B cell (primary cell): ENCODE data around the gene SCNN1B. TPM values are rescaled to one million over a fixed set of nuclear protein-coding genes. Genes with fewer than 3 reads are reported as not detected.

Experiments
- ATAC-seq: fragments of 200-7000 bp; cut with Tn5 transposase; one replicate; pipeline ENCODE4 v1.10.0; 2021; ENCODE audit warnings: low read depth, mild to moderate bottlenecking, moderate number of reproducible peaks, moderate library complexity
- CTCF ChIA-PET: fragments of 350-600 bp; sonication (Branson Sonifier 250); formaldehyde crosslinking; loops from one replicate; lab custom pipeline; 2021; ENCODE audit warnings: antibody characterized with exemption, inconsistent platforms; lab: Charles Lee
- POLR2A ChIA-PET: fragments of 350-600 bp; sonication (Branson Sonifier 250); formaldehyde crosslinking; loops from one replicate; lab custom pipeline; 2021; ENCODE audit warnings: antibody characterized with exemption; lab: Charles Lee
- DNase-seq: peaks from one replicate; pipeline ENCODE4 v3.0.0; 2013
- H2AFZ ChIP-seq: 2 replicates; pipeline ENCODE4 v1.6.1; 2012; ENCODE audit warnings: mild to moderate bottlenecking, low read depth, low read length; ENCODE audit not compliant: insufficient read depth, poor library complexity, severe bottlenecking
- H3K27ac ChIP-seq, 2 donors: 1 replicate in 1 of 2; 2 replicates in 1 of 2; pipeline ENCODE4 v1.5.1; 2012 to 2013; ENCODE audit warnings: low read length in 2 of 2, mild to moderate bottlenecking in 2 of 2, moderate library complexity in 1 of 2
- H3K27me3 ChIP-seq, 4 experiments: fragments of 200-600 bp in 1 of 4; sonication (generic) in 1 of 4; replicated peaks in 1 of 4; 1 replicate in 2 of 4; 2 replicates in 2 of 4; pipeline versions ENCODE4 v1.6.1 to v1.7.0; 2013 to 2016; ENCODE audit warnings: low read length in 3 of 4, mild to moderate bottlenecking in 2 of 4, mixed read lengths in 1 of 4, moderate library complexity in 1 of 4; ENCODE audit not compliant: insufficient read depth in 4 of 4, control insufficient read depth in 3 of 4; ENCODE audit errors: control extremely low read depth in 1 of 4
- H3K36me3 ChIP-seq, 2 experiments: replicated peaks in 1 of 2; 1 replicate in 1 of 2; 2 replicates in 1 of 2; pipeline versions ENCODE4 v1.6.1 to v1.7.1; 2013; ENCODE audit warnings: low read length in 1 of 2; ENCODE audit not compliant: insufficient read depth in 2 of 2, control insufficient read depth in 1 of 2; ENCODE audit errors: control extremely low read depth in 1 of 2, extremely low read depth in 1 of 2
- H3K4me1 ChIP-seq, 2 donors: fragments of 200-600 bp in 1 of 2; sonication (generic) in 1 of 2; 1 replicate in 1 of 2; 2 replicates in 1 of 2; pipeline versions ENCODE4 v1.5.1 to v1.6.1; 2013 to 2017; ENCODE audit warnings: low read length in 2 of 2; ENCODE audit not compliant: control insufficient read depth in 2 of 2, insufficient read depth in 2 of 2
- H3K4me2 ChIP-seq: replicated peaks from 2 replicates; pipeline ENCODE3; 2012; ENCODE audit warnings: mild to moderate bottlenecking, low read depth, low read length; ENCODE audit not compliant: poor library complexity, severe bottlenecking
- H3K4me3 ChIP-seq, 5 experiments: fragments of 200-600 bp in 1 of 5; sonication (generic) in 1 of 5; 1 replicate in 3 of 5; 2 replicates in 2 of 5; pipeline versions ENCODE4 v1.5.1 to v1.7.0; 2011 to 2016; ENCODE audit warnings: low read length in 4 of 5, mild to moderate bottlenecking in 4 of 5, low read depth in 2 of 5, control low read depth in 1 of 5, moderate library complexity in 1 of 5; ENCODE audit not compliant: insufficient read depth in 1 of 5; ENCODE audit errors: control extremely low read depth in 1 of 5, extremely low read depth in 1 of 5
- H3K79me2 ChIP-seq: fragments of 200-600 bp; sonication (generic); one replicate; pipeline ENCODE4 v1.6.0; 2016; ENCODE audit warnings: low read length; ENCODE audit not compliant: control insufficient read depth, insufficient read depth
- H3K9ac ChIP-seq: fragments of 200-600 bp; sonication (generic); 2 replicates; pipeline ENCODE4 v1.6.1; 2017; ENCODE audit warnings: mild to moderate bottlenecking, low read length, moderate library complexity
- H3K9me3 ChIP-seq, 3 donors: one replicate each; pipeline versions ENCODE4 v1.6.1 to v1.7.1; 2013; ENCODE audit warnings: low read length in 2 of 3; ENCODE audit not compliant: control insufficient read depth in 2 of 3, insufficient read depth in 1 of 3; ENCODE audit errors: control extremely low read depth in 1 of 3
- H4K20me1 ChIP-seq: 2 replicates; pipeline ENCODE4 v1.6.0; 2012; ENCODE audit warnings: mild to moderate bottlenecking, low read length; ENCODE audit not compliant: insufficient read depth, control insufficient read depth, poor library complexity, severe bottlenecking
- H3K27ac Mint-ChIP-seq: one replicate; pipeline ENCODE4 v1.8.0; 2021; ENCODE audit warnings: mixed read lengths
- H3K27me3 Mint-ChIP-seq: one replicate; pipeline ENCODE4 v1.8.0; 2021; ENCODE audit warnings: mixed read lengths
- H3K4me1 Mint-ChIP-seq: one replicate; pipeline ENCODE4 v1.8.0; 2021; ENCODE audit warnings: mixed read lengths
- H3K4me3 Mint-ChIP-seq: one replicate; pipeline ENCODE4 v1.8.0; 2021; ENCODE audit warnings: mixed read lengths
- H3K9me3 Mint-ChIP-seq: one replicate; pipeline ENCODE4 v1.8.0; 2022; ENCODE audit warnings: mixed read lengths; ENCODE audit not compliant: insufficient read depth
- EZH2 ChIP-seq: IDR thresholded peaks from 2 replicates; pipeline ENCODE4 v1.6.1; 2012; ENCODE audit warnings: borderline replicate concordance, low read depth, mild to moderate bottlenecking, moderate library complexity, low read length; ENCODE audit not compliant: insufficient read depth, poor library complexity, severe bottlenecking
- WGBS: methylation state at CpG from one replicate; pipeline ENCODE4 v1.1.5; 2013; ENCODE audit warnings: missing lambda C conversion rate; ENCODE audit not compliant: insufficient coverage; 5-methylcytosine and 5-hydroxymethylcytosine counted together
- intact Hi-C: fragments of 100-400 bp; cut with micrococcal nuclease; formaldehyde crosslinking; loops from one replicate; pipeline ENCODE4 v1.10.0; 2022
- polyA plus RNA-seq: library from polyadenylated mRNA; depleted of rRNA; stranded (reverse); fragments of >200 nt; gene quantifications from 2 replicates; pipeline ENCODE4 v1.2.3, GENCODE V29; 2012
- total RNA-seq, 2 donors: library from RNA; stranded (reverse); fragments of 120-200 nt in 1 of 2; gene quantifications; 1 replicate in 1 of 2; 2 replicates in 1 of 2; pipeline versions ENCODE4 v1.2.3 to v1.2.4, GENCODE V29; 2013 to 2022
- TF ChIP-seq, protein P1 (sequence below): fragments of 200-600 bp; IDR thresholded peaks from one replicate; pipeline ENCODE4 v1.8.0; 2022; ENCODE audit warnings: antibody characterized with exemption, mild to moderate bottlenecking

The SCNN1B gene
- total and polyA plus RNA-seq, 2 donors (not counting 1 experiment from before 2014, with no cell fraction given) = 0.30 TPM; not detected in 1

GRCh38 chr16:23355106-23355670 lies 53.1 kb downstream of the SCNN1B start:
- Histone ChIP-seq H3K36me3 (no peaks in the 10 kb centered on the region), H3K27me3 (no peaks in the 10 kb centered on the region), H3K4me3 (no peak overlapping the region), H2AFZ (no peak overlapping the region), H3K9me3 (peaks cover 0 to 4% (median 0%) of the 10 kb centered on the region in 3 donors), H3K4me2 (no peak overlapping the region), H3K79me2 (no peaks in the 10 kb centered on the region), H3K9ac (no peak overlapping the region), H3K4me1 (no peaks in the 10 kb centered on the region), H4K20me1 (no peaks in the 10 kb centered on the region), H3K27ac (no peak overlapping the region)
- POLR2A ChIA-PET = no interaction called here
- H3K4me1 Mint-ChIP-seq = no peaks in the 10 kb centered on the region
- WGBS = 89% methylated on average over 13 of the region's 13 CpGs
- CTCF ChIA-PET = no interaction called here
- TF ChIP-seq, protein P1, sequence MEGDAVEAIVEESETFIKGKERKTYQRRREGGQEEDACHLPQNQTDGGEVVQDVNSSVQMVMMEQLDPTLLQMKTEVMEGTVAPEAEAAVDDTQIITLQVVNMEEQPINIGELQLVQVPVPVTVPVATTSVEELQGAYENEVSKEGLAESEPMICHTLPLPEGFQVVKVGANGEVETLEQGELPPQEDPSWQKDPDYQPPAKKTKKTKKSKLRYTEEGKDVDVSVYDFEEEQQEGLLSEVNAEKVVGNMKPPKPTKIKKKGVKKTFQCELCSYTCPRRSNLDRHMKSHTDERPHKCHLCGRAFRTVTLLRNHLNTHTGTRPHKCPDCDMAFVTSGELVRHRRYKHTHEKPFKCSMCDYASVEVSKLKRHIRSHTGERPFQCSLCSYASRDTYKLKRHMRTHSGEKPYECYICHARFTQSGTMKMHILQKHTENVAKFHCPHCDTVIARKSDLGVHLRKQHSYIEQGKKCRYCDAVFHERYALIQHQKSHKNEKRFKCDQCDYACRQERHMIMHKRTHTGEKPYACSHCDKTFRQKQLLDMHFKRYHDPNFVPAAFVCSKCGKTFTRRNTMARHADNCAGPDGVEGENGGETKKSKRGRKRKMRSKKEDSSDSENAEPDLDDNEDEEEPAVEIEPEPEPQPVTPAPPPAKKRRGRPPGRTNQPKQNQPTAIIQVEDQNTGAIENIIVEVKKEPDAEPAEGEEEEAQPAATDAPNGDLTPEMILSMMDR = no peak
- TF ChIP-seq EZH2 = no peak
- H3K27ac Mint-ChIP-seq = no peak overlapping the region
- peaks cover 13% of the 10 kb centered on the region for H3K27me3 Mint-ChIP-seq
- no peak overlapping the region for H3K4me3 Mint-ChIP-seq
- DNase-seq (no peak), ATAC-seq (no peak)
- H3K9me3 Mint-ChIP-seq = peaks cover 2% of the 10 kb centered on the region
- intact Hi-C loops = no loop called here

DNA sequence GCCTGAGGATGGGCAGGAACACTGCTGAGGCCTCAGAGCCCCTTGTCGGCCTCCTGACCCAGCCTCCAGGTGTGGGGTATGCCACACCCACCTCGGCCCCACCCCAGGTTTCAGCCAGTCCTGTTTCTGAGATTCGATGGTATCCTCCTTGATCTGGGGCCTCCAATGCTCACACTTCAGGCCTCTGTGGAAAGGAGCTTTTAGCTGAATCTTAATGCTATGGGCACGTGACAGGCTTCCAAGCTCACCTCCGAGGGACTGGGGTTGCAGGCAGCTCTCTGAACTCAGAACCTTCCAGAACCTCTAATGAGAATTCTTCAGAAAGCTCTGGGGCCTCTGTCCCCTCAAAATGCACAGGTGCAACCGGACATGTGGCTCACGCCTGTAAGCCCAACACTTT lies 54.8 kb downstream of the SCNN1B start:
- Histone ChIP-seq H4K20me1 (no peaks in the 10 kb centered on the region), H3K9me3 (peaks cover 0 to 4% (median 0%) of the 10 kb centered on the region in 3 donors), H3K4me1 (no peaks in the 10 kb centered on the region), H3K27me3 (peaks cover 0 to 4% (median 0%) of the 10 kb centered on the region in 4 experiments), H3K4me3 (no peak overlapping the region), H2AFZ (no peak overlapping the region), H3K27ac (no peak overlapping the region), H3K79me2 (no peaks in the 10 kb centered on the region), H3K9ac (no peak overlapping the region), H3K36me3 (no peaks in the 10 kb centered on the region), H3K4me2 (no peak overlapping the region)
- 89% methylated on average over 7 of the region's 7 CpGs for WGBS
- CTCF ChIA-PET = interaction anchor here (0.7 kb wide), 1 partner anchor 339 kb away, joined by 3 read pairs; no protein-coding TSS in a partner anchor
- intact Hi-C loops = no loop called here
- no peak for ATAC-seq
- no peak overlapping the region for H3K4me3 Mint-ChIP-seq
- H3K4me1 Mint-ChIP-seq = no peaks in the 10 kb centered on the region
- no peak for TF ChIP-seq EZH2
- TF ChIP-seq, protein P1 = no peak
- peaks cover 2% of the 10 kb centered on the region for H3K9me3 Mint-ChIP-seq
- no peak overlapping the region for H3K27ac Mint-ChIP-seq
- no peak for DNase-seq
- POLR2A ChIA-PET = no interaction called here
- peaks cover 9% of the 10 kb centered on the region for H3K27me3 Mint-ChIP-seq
